Activated CD4-positive, alpha-beta T cell treated with anti-CD3 and anti-CD28 coated beads, Interleukin-10, Interleukin-2, amounts not matched to agents 100 ng/mL and 50 ng/mL, durations not matched to agents 16 hours and 8 hours (primary cell): ENCODE data around the gene SAFB.

Experiments used
- DNase-seq: peaks from one replicate; pipeline ENCODE4 v3.0.0-alpha.2; 2020

Gene SAFB

DNA sequence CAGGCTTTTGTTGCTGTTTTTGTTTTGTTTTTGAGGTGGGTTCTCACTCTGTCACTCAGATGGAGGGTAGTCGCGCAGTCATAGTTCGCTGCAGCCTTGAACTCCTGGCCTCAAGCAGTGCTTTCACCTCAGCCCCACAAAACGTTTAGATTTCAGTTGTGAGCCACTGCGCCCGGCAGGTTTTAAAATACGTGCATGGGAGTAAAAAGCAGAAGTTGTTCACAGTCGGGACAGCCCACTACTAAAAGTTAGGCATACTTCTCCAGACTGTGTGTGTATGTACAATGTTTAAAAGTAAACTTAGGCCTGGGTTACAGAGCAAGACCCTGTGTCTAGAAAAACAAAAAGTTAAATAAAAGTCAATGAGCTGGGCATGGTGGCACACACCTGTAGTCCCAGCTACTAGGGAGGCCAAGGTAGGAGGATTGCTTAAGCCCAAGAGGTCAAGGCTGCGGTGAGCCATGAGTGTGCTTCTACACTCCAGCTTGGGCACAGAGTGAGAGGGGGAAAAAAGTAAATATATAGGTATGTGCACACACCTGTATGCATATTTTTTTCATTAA is 6.1 kb downstream of the SAFB start:
- no peak for DNase-seq

DNA sequence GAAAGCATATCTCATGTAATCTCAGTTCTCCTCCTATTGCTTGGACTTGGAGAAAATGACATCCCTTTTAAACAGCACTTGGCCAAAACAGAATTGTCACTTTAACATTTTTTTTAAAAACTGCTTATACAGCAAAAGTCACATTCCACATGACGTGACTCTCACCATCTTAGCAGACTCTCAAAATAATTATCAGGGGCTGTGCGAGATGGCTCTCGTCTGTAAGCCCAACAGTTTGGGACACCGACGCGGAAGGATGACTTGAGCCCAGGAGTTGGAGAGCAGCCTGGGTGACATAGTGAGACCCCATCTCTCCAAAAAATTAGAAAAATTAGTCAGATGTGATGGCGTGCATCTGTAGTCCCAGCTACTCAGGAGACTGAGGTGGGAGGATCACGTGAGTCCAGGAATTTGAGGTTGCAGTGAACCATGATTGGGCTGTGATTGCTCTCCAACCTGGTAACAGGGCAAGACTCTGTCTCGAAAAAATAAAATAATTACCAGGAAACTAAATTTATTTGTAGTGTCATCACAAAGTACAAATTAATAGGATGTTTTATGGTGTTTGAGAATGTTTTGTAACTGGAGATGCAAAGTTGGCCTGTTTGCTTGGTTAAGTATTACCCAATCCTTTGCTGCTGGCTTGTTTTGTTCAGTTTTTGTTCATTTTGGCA is 8.8 kb downstream of the SAFB start:
- no peak for DNase-seq

DNA sequence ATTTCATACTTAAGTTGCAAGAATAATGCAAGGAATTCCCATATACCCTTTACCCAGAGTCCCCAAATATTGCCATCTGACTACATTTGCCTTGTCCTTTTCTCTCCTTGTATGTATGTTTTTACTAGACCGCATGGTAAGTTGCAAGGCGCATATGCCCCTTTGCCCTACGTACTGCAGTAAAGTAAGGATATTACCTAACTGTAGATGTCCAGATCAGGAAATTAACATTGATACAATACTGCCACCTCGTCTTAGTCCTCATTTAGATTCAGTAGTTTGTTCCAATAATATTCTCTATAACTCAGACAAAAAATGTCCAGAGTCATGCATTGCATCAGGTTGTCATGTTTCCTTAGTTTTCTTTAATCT is 9.3 kb downstream of the SAFB start:
- no peak for DNase-seq

DNA sequence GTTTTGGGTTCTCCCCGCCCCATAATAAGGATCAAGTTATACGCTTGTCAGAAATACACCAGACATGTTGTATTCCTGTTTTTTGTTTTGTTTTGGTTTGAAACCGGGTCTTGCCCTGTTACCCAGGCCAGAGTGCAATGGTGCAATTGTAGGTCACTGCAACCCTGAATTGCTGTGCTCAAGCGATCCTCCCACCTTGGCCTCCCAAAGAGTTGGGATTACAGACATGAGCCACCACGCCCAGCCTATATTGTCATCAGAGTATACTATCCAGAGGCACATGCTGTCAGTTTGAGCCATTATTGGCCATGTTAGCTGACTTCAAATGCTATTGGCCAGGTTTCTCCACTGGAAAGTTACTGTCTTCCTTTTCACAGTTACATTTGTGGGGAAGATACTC is 9.8 kb downstream of the SAFB start:
- no peak for DNase-seq

DNA sequence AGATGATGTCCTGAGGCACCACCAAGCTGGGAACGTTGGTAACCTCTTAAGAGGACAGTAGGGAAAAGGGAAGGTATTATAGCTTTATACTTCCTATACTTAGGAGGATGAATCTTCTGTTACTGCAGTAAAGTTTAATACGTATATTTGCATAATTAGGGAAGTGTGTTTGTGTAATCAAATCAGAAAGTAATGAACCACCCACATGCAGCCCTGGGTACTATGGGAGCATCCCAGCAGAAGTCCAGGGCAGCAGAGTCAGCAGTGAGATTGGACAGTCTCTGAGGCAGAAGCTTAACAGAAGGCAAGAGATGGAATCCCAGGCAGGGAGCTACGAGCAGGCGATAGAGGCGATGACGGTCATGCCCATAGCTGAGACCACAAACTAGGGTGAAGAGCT is 12.5 kb downstream of the SAFB start:
- no peak for DNase-seq

DNA sequence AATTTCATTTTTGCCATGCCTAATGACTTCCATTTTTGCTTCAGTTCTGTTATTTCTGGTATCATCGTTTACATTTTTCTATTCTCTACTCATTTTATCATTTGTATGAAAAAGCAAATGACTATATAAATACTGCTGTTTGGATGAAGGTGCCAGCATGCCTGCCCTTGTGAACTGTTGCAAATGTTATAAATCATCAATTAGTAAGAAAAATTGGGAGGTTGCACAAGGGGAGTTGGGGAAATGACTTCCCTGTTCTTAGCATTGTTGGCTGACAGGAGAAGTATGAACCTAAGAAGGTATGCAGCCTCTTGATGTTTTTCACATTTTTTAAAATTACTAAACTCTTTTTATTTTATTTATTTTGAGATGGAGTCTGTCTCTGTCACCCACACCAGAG is 15.1 kb downstream of the SAFB start:
- DNase-seq, result no peak

DNA sequence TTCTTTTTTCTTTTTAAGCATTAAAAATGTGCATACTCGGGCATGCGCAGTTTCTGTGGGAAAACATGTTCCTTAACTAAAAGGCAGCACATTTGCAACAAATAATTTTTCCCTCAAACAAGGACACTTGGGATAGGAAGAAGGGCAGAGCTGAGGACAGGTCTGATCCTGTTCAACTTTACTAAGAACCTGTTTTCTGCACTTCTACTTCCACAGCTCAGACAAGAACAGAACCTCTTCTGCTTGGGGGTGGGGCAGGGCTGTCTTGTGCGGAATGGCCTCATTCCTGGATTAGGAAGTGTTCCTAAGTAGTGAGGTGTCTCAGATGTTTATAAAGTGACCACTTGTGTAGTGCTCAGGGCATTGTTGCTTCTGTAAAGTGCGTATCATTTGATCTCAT is 18.3 kb downstream of the SAFB start:
- no peak for DNase-seq

DNA sequence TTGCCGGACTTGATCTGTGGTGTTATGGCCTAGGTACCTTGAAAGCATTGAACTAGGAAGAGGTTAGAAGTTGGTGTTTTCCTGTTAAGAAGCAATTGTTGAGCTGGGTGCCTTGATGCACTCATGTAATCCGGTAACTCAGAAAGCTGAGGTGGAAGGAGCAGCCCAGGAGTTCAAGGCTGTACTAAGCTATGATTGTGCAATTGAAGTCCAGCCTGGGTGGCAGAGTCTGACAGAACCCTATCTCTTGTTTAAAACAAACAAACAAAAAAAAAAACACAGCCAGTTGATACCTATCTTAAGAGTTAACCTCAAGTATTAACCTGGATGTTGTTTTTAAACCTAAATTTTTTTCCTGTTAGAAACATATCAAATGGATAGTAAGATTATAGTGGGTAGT is 19.3 kb downstream of the SAFB start:
- no peak for DNase-seq

DNA sequence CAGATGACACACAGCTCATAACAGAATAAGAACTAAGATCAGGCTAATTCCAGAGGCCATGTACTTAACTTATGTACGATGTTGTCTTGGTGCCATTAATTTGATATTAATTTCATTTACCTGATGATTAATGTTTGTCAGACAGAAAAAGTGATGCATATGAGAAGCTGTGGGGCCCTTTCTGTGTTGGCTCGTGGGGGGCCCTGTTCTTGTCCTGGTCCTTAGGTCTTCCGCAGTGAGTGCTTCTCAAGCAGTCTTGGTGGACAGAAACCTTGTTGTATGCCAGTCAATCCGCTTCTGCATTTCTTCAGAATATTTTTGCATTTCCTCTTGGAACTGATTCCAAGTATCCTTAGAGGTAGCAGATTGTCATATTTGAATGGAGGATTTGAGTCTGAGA is 20.2 kb downstream of the SAFB start:
- DNase-seq, result no peak

DNA sequence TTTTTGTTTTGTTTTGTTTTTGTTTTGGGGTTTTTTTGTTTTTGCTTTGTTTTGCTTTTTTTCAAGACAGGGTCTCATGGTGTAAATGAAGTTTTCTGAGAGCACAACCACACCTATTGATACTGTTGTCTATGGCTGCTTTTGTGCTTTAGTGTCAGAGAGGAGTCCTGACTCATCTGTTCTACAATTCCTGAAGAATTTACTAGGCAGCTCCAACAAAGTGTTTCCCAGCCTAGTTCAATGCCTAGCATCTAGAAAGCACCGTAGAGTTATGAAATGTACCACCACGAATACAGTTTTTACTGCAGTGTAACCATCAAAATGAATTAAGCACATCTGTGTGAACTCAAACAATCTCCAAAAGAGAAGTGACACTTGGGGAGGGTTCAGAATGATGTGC is 21.2 kb downstream of the SAFB start:
- DNase-seq, result no peak

DNA sequence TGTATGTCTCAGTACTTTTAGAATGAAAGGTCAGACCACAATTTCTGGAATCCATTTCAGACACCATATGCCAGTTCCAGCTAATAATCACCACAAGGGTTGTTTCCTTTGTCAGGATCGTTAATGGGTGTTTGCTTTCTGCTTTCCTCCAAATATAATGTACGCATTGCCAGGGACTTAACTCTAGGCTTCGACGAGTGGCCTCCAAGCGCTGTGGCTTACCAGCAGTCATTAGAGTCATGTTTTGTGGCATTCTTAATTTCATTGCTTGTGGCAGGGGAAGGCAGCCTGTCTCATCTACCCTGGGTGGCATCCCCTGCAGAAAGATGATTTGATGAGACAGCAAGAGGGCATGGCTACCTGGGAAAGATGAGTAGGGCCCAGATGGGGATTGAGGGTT is 22.5 kb downstream of the SAFB start:
- no peak for DNase-seq

DNA sequence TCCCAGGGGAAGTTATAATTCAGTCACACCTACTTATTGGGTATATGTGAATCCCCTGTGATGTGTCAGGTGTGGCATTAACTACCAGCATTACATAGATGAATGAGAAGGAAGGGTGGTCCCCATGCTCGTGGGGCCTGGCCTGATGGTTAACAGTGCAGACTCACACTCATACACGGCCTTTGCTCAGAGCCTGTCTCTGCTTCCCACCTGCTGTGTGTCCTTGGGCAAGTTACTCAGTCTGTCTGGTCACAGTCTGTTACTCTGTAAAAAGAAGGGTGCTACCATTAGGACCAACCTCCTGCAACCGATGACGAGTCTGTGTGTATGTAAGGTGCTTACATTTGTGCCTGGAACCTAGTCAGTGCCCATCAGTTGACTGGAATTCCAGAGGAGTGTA is 23.8 kb downstream of the SAFB start:
- DNase-seq, result no peak

DNA sequence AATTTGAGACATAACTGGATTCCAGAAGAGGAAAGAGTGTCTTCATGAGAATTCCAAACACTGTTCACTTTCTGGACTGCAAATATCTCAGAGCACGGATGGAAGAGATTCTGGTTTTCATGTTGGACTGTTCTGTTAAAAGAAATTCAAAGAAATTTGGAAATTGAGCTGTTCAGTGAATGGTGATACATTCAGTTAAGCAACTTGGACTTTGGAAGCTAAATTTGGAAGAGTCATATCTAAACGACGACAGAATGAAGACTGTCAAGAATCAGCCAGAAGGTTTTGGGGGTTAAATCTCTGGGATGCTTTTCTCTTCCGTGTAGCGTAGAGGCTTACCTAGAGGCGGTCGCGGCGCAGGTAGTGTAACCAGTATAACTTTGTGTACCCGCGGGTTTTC is 25.6 kb downstream of the SAFB start:
- DNase-seq, result no peak

DNA sequence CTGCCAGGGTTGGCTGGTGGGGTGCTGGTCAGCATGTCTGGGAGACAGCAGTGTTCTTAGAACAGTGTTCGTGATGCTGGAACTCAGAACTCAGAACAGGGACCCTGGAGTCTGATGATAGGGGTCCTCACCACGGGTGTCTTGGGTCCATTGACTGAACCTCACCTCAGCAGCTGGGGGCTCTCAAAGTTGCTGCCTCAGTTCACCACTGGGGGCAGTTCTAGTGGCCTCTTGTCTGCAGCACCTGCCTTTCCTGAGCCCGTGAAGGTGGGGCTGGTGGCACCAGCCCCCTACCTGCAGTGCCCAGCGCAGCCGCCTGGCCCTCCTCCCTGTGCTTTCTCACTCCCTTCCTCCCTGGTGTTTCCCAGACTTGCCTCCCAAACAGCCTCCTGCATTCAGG is 28.5 kb downstream of the SAFB start:
- no peak for DNase-seq

DNA sequence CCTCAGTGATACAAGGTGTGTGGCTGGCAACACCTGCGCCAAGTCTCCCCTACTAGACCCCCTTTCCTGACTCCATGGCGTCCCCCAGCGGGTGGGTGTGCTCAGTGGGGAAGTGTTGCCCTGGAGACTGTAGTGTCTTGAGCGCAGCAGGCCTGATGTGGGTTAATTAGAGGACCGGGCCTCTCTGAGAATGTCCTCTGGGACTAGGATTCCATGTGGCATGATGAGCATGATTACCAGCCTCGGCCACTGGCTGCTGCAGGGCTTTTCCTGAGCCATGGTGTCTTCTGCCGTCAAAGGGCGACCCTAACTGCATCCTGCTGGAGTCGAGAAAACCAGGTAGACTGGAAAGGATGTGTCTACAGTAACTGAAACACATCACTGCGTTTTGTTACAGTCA is 29.4 kb downstream of the SAFB start:
- DNase-seq, result no peak

DNA sequence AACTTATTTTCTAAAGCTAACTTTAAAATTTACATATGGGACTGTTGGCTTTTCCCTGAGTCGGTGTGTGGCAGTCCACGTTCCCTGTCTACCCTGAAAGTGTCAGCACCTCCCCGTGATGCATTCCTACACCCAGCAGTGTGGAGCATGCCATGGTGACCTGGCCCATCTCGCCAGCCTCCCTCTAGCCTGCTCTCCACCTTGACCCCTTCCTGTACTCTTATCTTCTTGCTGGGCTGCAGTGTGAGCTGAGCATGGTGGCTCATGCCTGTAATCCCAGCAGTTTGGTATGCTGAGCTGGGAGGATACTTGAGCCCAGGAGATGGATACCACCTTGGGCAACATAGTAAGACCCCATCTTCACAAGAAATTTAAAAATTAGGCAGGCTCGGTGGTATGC is 32.0 kb downstream of the SAFB start:
- DNase-seq, result no peak

DNA sequence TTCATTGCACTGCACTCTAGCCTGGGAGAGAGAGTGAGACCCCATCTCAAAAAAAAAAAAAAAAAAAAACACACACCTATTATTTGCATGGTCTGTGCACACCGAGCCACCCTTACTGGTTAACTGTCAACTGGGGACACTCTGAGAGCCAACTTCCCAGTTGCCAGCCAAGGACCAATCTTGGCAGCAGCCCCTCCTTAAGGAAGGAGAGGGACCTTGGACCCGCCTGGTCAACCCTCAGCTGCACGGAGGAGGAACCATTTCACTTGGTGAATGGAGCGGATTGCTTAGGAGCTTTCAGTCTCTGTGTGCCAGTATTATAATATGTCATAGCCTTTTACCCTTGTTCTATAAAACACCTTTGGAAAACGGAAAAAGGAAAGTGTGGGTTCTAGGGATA is 32.5 kb downstream of the SAFB start:
- DNase-seq, result no peak

DNA sequence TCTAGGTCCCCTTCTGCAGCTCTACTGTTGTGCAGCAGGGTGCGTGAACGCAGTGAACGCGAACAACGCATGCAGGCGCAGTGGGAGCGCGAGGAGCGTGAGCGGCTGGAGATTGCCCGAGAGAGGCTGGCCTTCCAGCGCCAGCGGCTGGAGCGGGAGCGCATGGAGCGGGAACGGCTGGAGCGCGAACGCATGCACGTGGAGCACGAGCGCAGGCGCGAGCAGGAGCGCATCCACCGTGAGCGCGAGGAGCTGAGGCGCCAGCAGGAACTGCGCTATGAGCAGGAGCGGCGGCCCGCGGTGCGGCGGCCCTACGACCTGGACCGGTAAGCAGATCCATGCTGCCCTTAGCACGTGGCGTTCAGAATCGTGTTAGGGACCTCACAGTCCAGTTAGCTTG is 38.6 kb downstream of the SAFB start:
- DNase-seq, result no peak

DNA sequence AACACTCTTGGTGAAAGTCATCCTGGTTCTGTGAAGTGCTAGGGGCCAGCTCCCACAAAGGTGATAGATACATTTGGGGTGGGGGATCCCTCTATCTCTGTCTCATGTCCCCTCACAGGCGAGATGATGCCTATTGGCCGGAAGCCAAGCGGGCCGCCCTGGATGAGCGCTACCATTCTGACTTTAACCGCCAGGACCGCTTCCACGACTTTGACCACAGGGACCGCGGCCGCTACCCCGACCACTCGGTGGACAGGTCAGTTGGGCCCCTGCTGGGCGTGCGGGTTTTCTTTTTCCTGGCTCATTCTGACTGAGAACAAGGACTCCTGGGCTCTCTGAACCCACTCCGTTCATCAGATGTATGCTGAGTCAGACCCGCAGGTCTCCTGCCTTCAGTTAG is 41.0 kb downstream of the SAFB start:
- DNase-seq, result no peak

DNA sequence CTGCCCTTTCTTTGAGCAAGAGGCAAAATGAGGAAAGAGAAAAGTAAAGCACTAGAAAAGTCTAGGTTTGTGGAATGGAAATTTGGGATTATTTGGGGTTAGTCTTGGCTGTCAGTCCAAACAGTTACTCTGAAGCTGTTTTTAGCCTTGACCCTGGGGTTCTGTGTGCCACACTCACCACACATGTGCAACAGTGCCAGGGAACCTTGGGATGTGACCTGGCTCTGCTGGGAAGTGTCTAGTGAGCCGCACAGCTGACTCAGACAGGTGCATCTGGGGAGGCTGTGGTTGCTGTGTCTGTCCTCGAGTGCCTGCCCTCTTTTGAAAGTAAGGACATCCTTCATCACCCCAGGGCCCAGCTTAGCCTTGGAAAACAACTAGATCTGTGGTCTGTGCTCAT is 41.6 kb downstream of the SAFB start:
- no peak for DNase-seq

DNA sequence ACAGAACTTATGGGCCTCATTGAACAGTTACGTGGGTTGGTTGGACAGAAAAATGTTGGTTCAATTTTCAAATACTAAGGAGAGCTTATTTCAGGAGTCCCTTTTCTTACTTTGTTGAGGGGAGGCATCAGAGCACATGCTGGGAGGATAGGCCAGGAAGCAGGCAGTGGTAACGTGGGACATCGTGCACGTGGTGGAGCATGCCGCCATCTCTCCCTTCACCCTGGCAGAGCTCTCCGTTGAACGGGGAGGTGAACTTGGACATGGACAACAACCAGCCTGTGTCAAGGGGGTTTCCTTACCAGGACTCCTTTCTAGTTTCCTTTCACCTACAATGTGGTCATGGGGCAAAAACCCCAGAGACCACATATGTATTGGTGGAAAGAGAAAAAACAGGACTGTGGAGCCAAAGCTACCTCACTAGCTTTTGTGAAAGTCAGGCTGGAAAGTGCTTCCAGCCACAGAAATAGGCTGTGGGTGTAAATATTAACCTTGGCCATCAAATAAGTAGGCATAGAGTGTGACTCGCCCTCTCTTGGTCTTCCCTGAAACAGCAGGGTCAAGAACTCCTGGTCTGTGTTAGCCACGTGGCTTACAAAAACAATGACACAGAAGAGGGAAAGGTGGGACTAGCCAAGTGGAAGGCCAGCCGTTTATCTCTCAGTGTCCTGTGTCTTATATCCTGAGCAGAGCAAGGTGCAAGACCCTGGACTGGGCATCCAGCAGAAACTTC is 43.1 kb downstream of the SAFB start:
- no peak for DNase-seq

DNA sequence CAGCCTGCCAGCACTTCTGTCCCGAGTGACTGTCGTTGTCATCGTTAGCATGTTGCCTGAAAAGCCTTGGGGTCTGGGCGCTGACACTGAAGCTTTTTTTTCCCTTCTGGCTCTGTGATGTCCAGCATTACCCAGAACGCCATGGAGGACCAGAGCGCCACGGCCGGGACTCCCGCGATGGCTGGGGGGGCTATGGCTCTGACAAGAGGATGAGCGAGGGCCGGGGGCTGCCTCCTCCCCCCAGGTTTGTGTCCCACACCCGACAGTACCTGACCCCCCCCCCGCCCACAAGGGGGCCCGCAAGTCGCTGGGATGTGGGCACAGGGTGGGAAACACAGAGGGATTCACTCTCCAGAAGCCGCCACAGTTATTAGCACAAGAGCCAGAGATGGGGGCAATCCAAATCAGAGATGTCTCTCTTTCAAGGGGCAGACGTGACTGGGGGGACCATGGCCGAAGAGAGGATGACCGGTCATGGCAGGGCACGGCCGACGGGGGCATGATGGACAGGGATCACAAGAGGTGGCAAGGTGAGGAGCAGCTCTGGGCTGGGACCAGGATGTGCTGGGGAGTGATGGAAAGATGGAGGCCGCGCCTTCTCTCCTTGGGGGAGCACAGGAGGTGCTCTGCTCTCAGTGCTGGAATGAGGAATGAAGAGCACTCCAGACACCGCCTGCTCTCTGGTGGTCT is 44.2 kb downstream of the SAFB start:
- no peak for DNase-seq

DNA sequence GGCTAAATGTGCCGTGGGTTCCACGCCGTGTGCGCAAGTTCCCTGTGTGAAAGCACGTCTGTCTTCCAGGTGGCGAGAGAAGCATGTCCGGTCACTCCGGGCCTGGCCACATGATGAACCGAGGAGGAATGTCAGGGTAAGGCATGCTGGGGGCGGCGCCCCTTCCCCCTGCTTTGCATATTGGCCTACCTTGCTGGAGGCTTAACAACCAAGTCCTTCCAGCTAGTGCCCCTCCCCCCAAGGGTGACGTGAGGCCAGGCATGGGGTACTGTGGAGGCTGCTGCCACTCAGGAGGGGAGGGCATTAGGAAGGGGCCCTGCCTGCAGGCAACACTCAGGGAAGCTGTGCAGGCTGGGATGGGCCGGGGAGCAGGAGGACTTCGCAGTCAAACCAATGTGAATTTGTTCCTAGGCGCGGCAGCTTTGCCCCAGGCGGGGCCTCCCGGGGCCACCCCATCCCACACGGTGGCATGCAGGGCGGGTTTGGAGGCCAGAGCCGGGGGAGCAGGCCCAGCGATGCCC is 44.9 kb downstream of the SAFB start:
- DNase-seq, result no peak

DNA sequence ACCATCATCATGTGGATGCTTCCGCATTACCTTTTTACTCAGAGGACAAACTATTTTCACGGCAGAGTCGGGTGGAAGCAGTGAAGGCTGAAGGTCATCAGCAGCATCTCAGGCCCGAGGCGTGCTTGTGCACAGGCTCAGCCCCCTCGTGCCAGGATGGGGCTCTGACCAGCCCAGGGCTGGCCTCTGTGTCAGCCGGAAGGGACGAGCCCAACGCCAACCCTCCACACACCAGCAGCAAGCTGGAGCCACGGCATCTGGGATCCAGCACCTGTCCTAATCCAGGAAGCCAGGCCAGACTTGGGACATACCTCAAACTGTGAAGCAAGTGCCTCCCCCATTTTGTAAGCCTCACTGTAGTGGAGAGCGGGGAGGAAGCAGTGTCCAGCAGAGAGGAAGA is 46.3 kb downstream of the SAFB start:
- DNase-seq, result no peak
